Gastrocnemius medialis (tissue), 4 donors: ENCODE data around the gene IMMT.

ENCODE experiments used
- CTCF ChIP-seq, 5 experiments: fragments of 450-650 bp in 3 of 5; fragments of 200-600 bp in 2 of 5; sonication (generic) in 2 of 5; IDR thresholded peaks in 4 of 5; conservative IDR thresholded peaks in 1 of 5; 1 replicate in 4 of 5; 2 replicates in 1 of 5; pipeline ENCODE4 v1.5.1; 2016 to 2019; ENCODE audit warnings: antibody characterized with exemption in 5 of 5, mild to moderate bottlenecking in 3 of 5, moderate library complexity in 3 of 5
- POLR2A ChIP-seq, 2 donors: fragments of 450-650 bp; IDR thresholded peaks; one replicate each; pipeline ENCODE4 v1.6.1; 2017; ENCODE audit warnings: antibody characterized with exemption in 2 of 2, mild to moderate bottlenecking in 2 of 2, moderate library complexity in 2 of 2

GRCh38 chr2:86243950-86244733, 48.9 kb upstream of the IMMT start:
- TF ChIP-seq CTCF (IDR thresholded peaks at IDR 0.05 in 4 of 5, conservative IDR thresholded peaks at IDR 0.05 in 1 of 5) (no peak), POLR2A (IDR thresholded peaks at IDR 0.05) (no peak)
